Esophagus muscularis mucosa (tissue), 4 donors: ENCODE measurements around the gene CELF4. TPM values are rescaled to one million over a fixed set of nuclear protein-coding genes. Genes with fewer than 3 reads are reported as not detected.

Experiments used
- DNase-seq: peaks from one replicate; pipeline ENCODE4 v3.0.0-alpha.2; 2017; ENCODE audit errors: extremely low spot score
- H3K27ac ChIP-seq, 4 donors: fragments of 200-600 bp; sonication (generic); replicated peaks in 1 of 4; 1 replicate in 3 of 4; 2 replicates in 1 of 4; pipeline ENCODE4 v1.5.1; 2016 to 2019; ENCODE audit warnings: mild to moderate bottlenecking in 1 of 4
- H3K27me3 ChIP-seq, 4 donors: fragments of 200-600 bp; sonication (generic); one replicate each; pipeline versions ENCODE4 v1.5.1 to v1.6.0; 2016 to 2019
- H3K36me3 ChIP-seq, 4 donors: fragments of 200-600 bp; sonication (generic); one replicate each; pipeline ENCODE4 v1.5.1; 2016 to 2019
- H3K4me1 ChIP-seq, 4 donors: fragments of 200-600 bp; sonication (generic); one replicate each; pipeline ENCODE4 v1.5.1; 2016 to 2019
- H3K4me3 ChIP-seq, 4 donors: fragments of 200-600 bp; sonication (generic); 1 replicate in 2 of 4; 2 replicates in 2 of 4; pipeline ENCODE4 v1.5.1; 2016 to 2019; ENCODE audit warnings: mild to moderate bottlenecking in 4 of 4, moderate library complexity in 1 of 4
- H3K9me3 ChIP-seq, 4 donors: fragments of 200-600 bp; sonication (generic); 1 replicate in 3 of 4; 2 replicates in 1 of 4; pipeline ENCODE4 v1.5.1; 2016 to 2019
- CTCF ChIP-seq, 3 experiments: fragments of 200-600 bp in 2 of 3; fragments of 450-650 bp in 1 of 3; sonication (generic) in 2 of 3; IDR thresholded peaks; one replicate each; pipeline ENCODE4 v1.5.1; 2017 to 2019; ENCODE audit warnings: antibody characterized with exemption in 3 of 3, mild to moderate bottlenecking in 2 of 3, moderate library complexity in 1 of 3
- EP300 ChIP-seq: sonication (generic); formaldehyde crosslinking; IDR thresholded peaks from one replicate; pipeline ENCODE4 v1.6.1; 2017; ENCODE audit warnings: antibody characterized with exemption
- POLR2A ChIP-seq: fragments of 450-650 bp; IDR thresholded peaks from one replicate; pipeline ENCODE4 v1.6.1; 2017; ENCODE audit warnings: antibody characterized with exemption, moderate library complexity, mild to moderate bottlenecking, low read depth
- POLR2AphosphoS5 ChIP-seq, 2 donors: sonication (generic); formaldehyde crosslinking; IDR thresholded peaks; one replicate each; pipeline ENCODE4 v1.6.1; 2017; ENCODE audit warnings: antibody characterized with exemption in 2 of 2
- WGBS: methylation state at CpG from one replicate; pipeline ENCODE4 v1.1.5; 2018; 5-methylcytosine and 5-hydroxymethylcytosine counted together
- intact Hi-C: fragments of 100-400 bp; cut with DNase I; formaldehyde crosslinking; loops from one replicate; pipeline ENCODE4 v1.15.1; 2023
- total RNA-seq, 4 donors: library from RNA; depleted of rRNA; stranded (reverse); fragments of >200 nt; gene quantifications; one replicate each; pipeline versions ENCODE4 v1.1.0 to v1.2.1, GENCODE V29; 2016

Gene CELF4
- total RNA-seq, 4 donors from 2014 or later: 0.86 to 1.8 (median 1.7) TPM

- no peak for DNase-seq
- intact Hi-C loops: no loop called here
- Histone ChIP-seq H3K4me3 (no peak overlapping the region), H3K27ac (no peak overlapping the region), H3K4me1 (peaks cover 0 to 11% (median 4%) of the 10 kb centered on the region in 4 donors), H3K27me3 (peaks cover 0 to 81% (median 11%) of the 10 kb centered on the region in 4 donors), H3K9me3 (no peaks in the 10 kb centered on the region), H3K36me3 (no peaks in the 10 kb centered on the region)
- no peak for TF ChIP-seq EP300
- TF ChIP-seq CTCF (IDR thresholded peaks at IDR 0.05): no peak
- no peak for TF ChIP-seq POLR2AphosphoS5 (IDR thresholded peaks at IDR 0.05)
- TF ChIP-seq POLR2A: no peak
- WGBS: 15% methylated on average over 31 of the region's 32 CpGs
These were observed 290.3 kb downstream of the CELF4 start for GRCh38 chr18:37275237-37275741.

GRCh38 chr18:37274309-37275236, 291.0 kb downstream of the CELF4 start:
- peaks cover 0 to 11% (median 4%) of the 10 kb centered on the region in 4 donors for H3K4me1 ChIP-seq
- no peak for DNase-seq
- no peaks in the 10 kb centered on the region for H3K36me3 ChIP-seq
- WGBS: 2% methylated on average over 19 of the region's 82 CpGs
- no peaks in the 10 kb centered on the region for H3K9me3 ChIP-seq
- H3K4me3 ChIP-seq: no peak overlapping the region
- H3K27me3 ChIP-seq: peaks cover 0 to 76% (median 11%) of the 10 kb centered on the region in 4 donors
- intact Hi-C loops: no loop called here
- TF ChIP-seq CTCF (IDR thresholded peaks at IDR 0.05): no peak
- no peak for TF ChIP-seq POLR2AphosphoS5 (IDR thresholded peaks at IDR 0.05)
- TF ChIP-seq EP300: no peak
- no peak for TF ChIP-seq POLR2A
- no peak overlapping the region for H3K27ac ChIP-seq

GRCh38 chr18:37272841-37273240, 292.8 kb downstream of the CELF4 start:
- intact Hi-C loops: no loop called here
- peaks cover 0 to 60% (median 11%) of the 10 kb centered on the region in 4 donors for H3K27me3 ChIP-seq
- 78% methylated on average over 13 of the region's 16 CpGs for WGBS

GRCh38 chr18:37272226-37272625, 293.4 kb downstream of the CELF4 start:
- DNase-seq: no peak
- Histone ChIP-seq H3K36me3 (no peaks in the 10 kb centered on the region), H3K9me3 (no peaks in the 10 kb centered on the region), H3K4me1 (peaks cover 0 to 11% (median 4%) of the 10 kb centered on the region in 4 donors), H3K27me3 (peaks cover 0 to 59% (median 11%) of the 10 kb centered on the region in 4 donors), H3K4me3 (no peak overlapping the region), H3K27ac (no peak overlapping the region)
- WGBS: 57% methylated on average over 2 of the region's 2 CpGs
- intact Hi-C loops: no loop called here
- TF ChIP-seq POLR2AphosphoS5 (IDR thresholded peaks at IDR 0.05) (no peak), POLR2A (no peak), EP300 (no peak), CTCF (IDR thresholded peaks at IDR 0.05) (no peak)

More at GRCh38 chr18:37272841-37273240, 292.8 kb downstream of the CELF4 start:
- no peak overlapping the region for H3K27ac ChIP-seq
- H3K4me3 ChIP-seq: no peak overlapping the region
- DNase-seq: no peak
- H3K4me1 ChIP-seq: peaks cover 0 to 11% (median 4%) of the 10 kb centered on the region in 4 donors
- TF ChIP-seq POLR2AphosphoS5 (IDR thresholded peaks at IDR 0.05) (no peak), EP300 (no peak), CTCF (IDR thresholded peaks at IDR 0.05) (no peak), POLR2A (no peak)
- H3K36me3 ChIP-seq: no peaks in the 10 kb centered on the region
- H3K9me3 ChIP-seq: no peaks in the 10 kb centered on the region
